Heart left ventricle (tissue), 13 donors: ENCODE measurements around the gene SERINC5.

Source experiments
- CTCF ChIP-seq, 12 donors: fragments of 200-600 bp; sonication (generic) in 4 of 12; IDR thresholded peaks; one replicate each; pipeline versions ENCODE4 v1.5.0 to v1.8.0; 2018 to 2022; ENCODE audit warnings: antibody characterized with exemption in 12 of 12, mild to moderate bottlenecking in 5 of 12
- POLR2A ChIP-seq, 2 donors: fragments of 450-650 bp; IDR thresholded peaks; one replicate each; pipeline ENCODE4 v1.6.1; 2017; ENCODE audit warnings: antibody characterized with exemption in 2 of 2, mild to moderate bottlenecking in 2 of 2, moderate library complexity in 2 of 2
- donor health status: ischemic (EF 13 %, LVEDD 7.1; RV severe dilation, severe dysfunction).
- donor health status: DM: no; HTN: yes; CAD: no.
- donor health status: DM: no; HTN: no; CAD: no.
- donor health status: ischemic (EF 25% LVEDD 6.9; RV normal size, moderate dysfunction).
- donor health status: ischemic (EF 25% LVEDD 5.7; RV mildly dilated, moderate dysfunction).
- donor health status: ischemic (EF 35%, LVEDD 5.7; RV mildly dilated, moderate dysfunction).
- donor health status: nonischemic (EF 11% LVEDD 7.7; RV severe dilation, severe dysfunction).
- donor health status: DM: yes; HTN: yes; CAD: no.
- donor health status: PGD.
- donor health status: ischemic (EF 29% LVEDD 5.4; RV normal size, mild dysfunction).
- donor health status: nonischemic (EF 23%, LVEDD 6.1; RV moderate dilation, normal function).

GRCh38 chr5:80143491-80143890, 112.4 kb downstream of the SERINC5 start:
- TF ChIP-seq CTCF (IDR thresholded peaks at IDR 0.05) = no peak
- TF ChIP-seq POLR2A (IDR thresholded peaks at IDR 0.05) = no peak
